Natural killer cell treated with Interleukin-12 subunit alpha and Interleukin-12 subunit beta and Interleukin-15 and Interleukin-18, amount 100 ng/mL, for 72 hours (primary cell): ENCODE measurements around the gene FGF2. TPM values are rescaled to one million over a fixed set of nuclear protein-coding genes. Genes with fewer than 3 reads are reported as not detected.
A peak's percentile ranks its signal among the peaks of the same experiment; 100 is the strongest.

Experiments used
- ATAC-seq, 2 donors: fragments of 150-1000 bp; cut with Tn5 transposase in 1 of 2; sonication (Bioruptor Pico), chemical (Tn5 transposase) in 1 of 2; 2 replicates each; pipeline ENCODE4 v1.10.0; 2021
- DNase-seq: peaks from one replicate; pipeline ENCODE4 v3.0.0; 2022; ENCODE audit warnings: low spot score
- H3K27ac Mint-ChIP-seq, 2 donors: 1 replicate in 1 of 2; 2 replicates in 1 of 2; pipeline ENCODE4 v1.8.0; 2022; ENCODE audit warnings: mixed read lengths in 2 of 2, mild to moderate bottlenecking in 1 of 2, moderate library complexity in 1 of 2
- H3K27me3 Mint-ChIP-seq, 2 donors: 1 replicate in 1 of 2; 2 replicates in 1 of 2; pipeline ENCODE4 v1.8.0; 2022; ENCODE audit warnings: mixed read lengths in 2 of 2
- H3K36me3 Mint-ChIP-seq: one replicate; pipeline ENCODE4 v1.8.0; 2022; ENCODE audit warnings: mixed read lengths
- H3K4me1 Mint-ChIP-seq, 2 donors: 1 replicate in 1 of 2; 2 replicates in 1 of 2; pipeline ENCODE4 v1.8.0; 2022; ENCODE audit warnings: low read depth in 2 of 2, mixed read lengths in 2 of 2, mild to moderate bottlenecking in 1 of 2
- H3K4me3 Mint-ChIP-seq: one replicate; pipeline ENCODE4 v1.8.0; 2022; ENCODE audit warnings: mixed read lengths
- H3K9me3 Mint-ChIP-seq: 2 replicates; pipeline ENCODE4 v1.8.0; 2022; ENCODE audit warnings: mixed read lengths
- total RNA-seq, 2 donors: library from RNA; stranded (reverse); gene quantifications; one replicate each; pipeline ENCODE4 v1.2.3, GENCODE V29; 2022

Gene FGF2
- total RNA-seq, 2 donors from 2014 or later: 1.5 to 3.9 TPM

GRCh38 chr4:122898370-122899150, 71.9 kb downstream of the FGF2 start:
- H3K4me1 Mint-ChIP-seq: peaks cover 10 to 16% of the 10 kb centered on the region in 2 donors
- peak overlapping the region; percentile 30 to 40 for H3K27ac Mint-ChIP-seq
- no peaks in the 10 kb centered on the region for H3K27me3 Mint-ChIP-seq
- ATAC-seq (peak in 1 of 2 donors; percentile 57), DNase-seq (no peak)
- peaks cover 4% of the 10 kb centered on the region for H3K36me3 Mint-ChIP-seq
- no peaks in the 10 kb centered on the region for H3K9me3 Mint-ChIP-seq
- H3K4me3 Mint-ChIP-seq: peak overlapping the region; percentile 73

- no peak overlapping the region for H3K27ac Mint-ChIP-seq
- H3K4me1 Mint-ChIP-seq: peaks cover 10 to 16% of the 10 kb centered on the region in 2 donors
- H3K4me3 Mint-ChIP-seq: no peak overlapping the region
- DNase-seq: no peak
- H3K36me3 Mint-ChIP-seq: peaks cover 4% of the 10 kb centered on the region
- H3K27me3 Mint-ChIP-seq: no peaks in the 10 kb centered on the region
- no peak for ATAC-seq
- H3K9me3 Mint-ChIP-seq: no peaks in the 10 kb centered on the region
These were observed 73.1 kb downstream of the FGF2 start for GRCh38 chr4:122899682-122900081.

GRCh38 chr4:122900314-122900713, 73.7 kb downstream of the FGF2 start:
- no peak for ATAC-seq
- Mint-ChIP-seq H3K4me1 (peaks cover 10 to 16% of the 10 kb centered on the region in 2 donors), H3K36me3 (peaks cover 4% of the 10 kb centered on the region)

GRCh38 chr4:122901247-122902010, 74.8 kb downstream of the FGF2 start:
- Mint-ChIP-seq H3K4me1 (peaks cover 10 to 16% of the 10 kb centered on the region in 2 donors), H3K9me3 (no peaks in the 10 kb centered on the region), H3K36me3 (peaks cover 4% of the 10 kb centered on the region), H3K27ac (no peak overlapping the region), H3K4me3 (no peak overlapping the region), H3K27me3 (no peaks in the 10 kb centered on the region)
- ATAC-seq (no peak), DNase-seq (no peak)

More at GRCh38 chr4:122900314-122900713, 73.7 kb downstream of the FGF2 start:
- H3K9me3 Mint-ChIP-seq: no peaks in the 10 kb centered on the region
- H3K27ac Mint-ChIP-seq: peak overlapping the region in 1 of 2 donors; percentile 24
- DNase-seq: no peak
- H3K4me3 Mint-ChIP-seq: no peak overlapping the region
- H3K27me3 Mint-ChIP-seq: no peaks in the 10 kb centered on the region

- Mint-ChIP-seq H3K9me3 (no peaks in the 10 kb centered on the region), H3K27ac (no peak overlapping the region), H3K4me3 (no peak overlapping the region), H3K36me3 (peaks cover 4% of the 10 kb centered on the region), H3K4me1 (peaks cover 5 to 6% of the 10 kb centered on the region in 2 donors), H3K27me3 (no peaks in the 10 kb centered on the region)
- ATAC-seq (no peak), DNase-seq (no peak)
These were observed 77.2 kb downstream of the FGF2 start for GRCh38 chr4:122903766-122904288.

GRCh38 chr4:122906859-122907305, 80.3 kb downstream of the FGF2 start:
- Mint-ChIP-seq H3K4me3 (no peak overlapping the region), H3K9me3 (no peaks in the 10 kb centered on the region), H3K4me1 (no peaks in the 10 kb centered on the region), H3K27me3 (no peaks in the 10 kb centered on the region), H3K27ac (no peak overlapping the region), H3K36me3 (no peaks in the 10 kb centered on the region)
- ATAC-seq: no peak
- DNase-seq: no peak

- no peaks in the 10 kb centered on the region for H3K36me3 Mint-ChIP-seq
- ATAC-seq: no peak
- peak overlapping the region in 1 of 2 donors; percentile 13 for H3K27ac Mint-ChIP-seq
- no peak overlapping the region for H3K4me3 Mint-ChIP-seq
- no peak for DNase-seq
- H3K4me1 Mint-ChIP-seq: no peaks in the 10 kb centered on the region
- H3K9me3 Mint-ChIP-seq: no peaks in the 10 kb centered on the region
- H3K27me3 Mint-ChIP-seq: no peaks in the 10 kb centered on the region
These were observed 81.6 kb downstream of the FGF2 start for GRCh38 chr4:122908223-122908622.

GRCh38 chr4:122909683-122910082, 83.1 kb downstream of the FGF2 start:
- Mint-ChIP-seq H3K4me1 (no peaks in the 10 kb centered on the region), H3K27me3 (no peaks in the 10 kb centered on the region)

GRCh38 chr4:122911588-122911987, 85.0 kb downstream of the FGF2 start:
- ATAC-seq (no peak), DNase-seq (no peak)
- Mint-ChIP-seq H3K9me3 (no peaks in the 10 kb centered on the region), H3K27me3 (no peaks in the 10 kb centered on the region), H3K27ac (peak overlapping the region in 1 of 2 donors; percentile 38), H3K4me1 (no peaks in the 10 kb centered on the region), H3K36me3 (no peaks in the 10 kb centered on the region), H3K4me3 (no peak overlapping the region)

More at GRCh38 chr4:122909683-122910082, 83.1 kb downstream of the FGF2 start:
- no peak for ATAC-seq
- Mint-ChIP-seq H3K9me3 (no peaks in the 10 kb centered on the region), H3K4me3 (no peak overlapping the region), H3K27ac (no peak overlapping the region), H3K36me3 (no peaks in the 10 kb centered on the region)
- DNase-seq: no peak

- no peaks in the 10 kb centered on the region for H3K36me3 Mint-ChIP-seq
- no peaks in the 10 kb centered on the region for H3K9me3 Mint-ChIP-seq
- no peak overlapping the region for H3K27ac Mint-ChIP-seq
- no peak overlapping the region for H3K4me3 Mint-ChIP-seq
- H3K27me3 Mint-ChIP-seq: no peaks in the 10 kb centered on the region
- no peaks in the 10 kb centered on the region for H3K4me1 Mint-ChIP-seq
- ATAC-seq: no peak
- no peak for DNase-seq
These were observed 86.4 kb downstream of the FGF2 start for GRCh38 chr4:122912810-122913575.

- Mint-ChIP-seq H3K27me3 (no peaks in the 10 kb centered on the region), H3K4me3 (no peak overlapping the region), H3K9me3 (no peaks in the 10 kb centered on the region), H3K36me3 (no peaks in the 10 kb centered on the region), H3K4me1 (no peaks in the 10 kb centered on the region), H3K27ac (no peak overlapping the region)
- DNase-seq (no peak), ATAC-seq (peak; percentile 61 to 70)
These were observed 87.8 kb downstream of the FGF2 start for GRCh38 chr4:122914292-122914904.

GRCh38 chr4:122914938-122915337, 88.3 kb downstream of the FGF2 start:
- Mint-ChIP-seq H3K4me1 (no peaks in the 10 kb centered on the region), H3K27ac (no peak overlapping the region), H3K36me3 (no peaks in the 10 kb centered on the region), H3K4me3 (no peak overlapping the region), H3K27me3 (no peaks in the 10 kb centered on the region), H3K9me3 (no peaks in the 10 kb centered on the region)
- no peak for DNase-seq
- ATAC-seq: no peak

GRCh38 chr4:122917731-122918130, 91.1 kb downstream of the FGF2 start:
- H3K27ac Mint-ChIP-seq: no peak overlapping the region
- H3K9me3 Mint-ChIP-seq: no peaks in the 10 kb centered on the region
- DNase-seq (no peak), ATAC-seq (no peak)
- H3K27me3 Mint-ChIP-seq: no peaks in the 10 kb centered on the region
- H3K4me1 Mint-ChIP-seq: peaks cover 0 to 2% of the 10 kb centered on the region in 2 donors
- H3K36me3 Mint-ChIP-seq: no peaks in the 10 kb centered on the region
- H3K4me3 Mint-ChIP-seq: no peak overlapping the region
